ENCODE data around the gene SERINC2.

The SERINC2 gene

DNA sequence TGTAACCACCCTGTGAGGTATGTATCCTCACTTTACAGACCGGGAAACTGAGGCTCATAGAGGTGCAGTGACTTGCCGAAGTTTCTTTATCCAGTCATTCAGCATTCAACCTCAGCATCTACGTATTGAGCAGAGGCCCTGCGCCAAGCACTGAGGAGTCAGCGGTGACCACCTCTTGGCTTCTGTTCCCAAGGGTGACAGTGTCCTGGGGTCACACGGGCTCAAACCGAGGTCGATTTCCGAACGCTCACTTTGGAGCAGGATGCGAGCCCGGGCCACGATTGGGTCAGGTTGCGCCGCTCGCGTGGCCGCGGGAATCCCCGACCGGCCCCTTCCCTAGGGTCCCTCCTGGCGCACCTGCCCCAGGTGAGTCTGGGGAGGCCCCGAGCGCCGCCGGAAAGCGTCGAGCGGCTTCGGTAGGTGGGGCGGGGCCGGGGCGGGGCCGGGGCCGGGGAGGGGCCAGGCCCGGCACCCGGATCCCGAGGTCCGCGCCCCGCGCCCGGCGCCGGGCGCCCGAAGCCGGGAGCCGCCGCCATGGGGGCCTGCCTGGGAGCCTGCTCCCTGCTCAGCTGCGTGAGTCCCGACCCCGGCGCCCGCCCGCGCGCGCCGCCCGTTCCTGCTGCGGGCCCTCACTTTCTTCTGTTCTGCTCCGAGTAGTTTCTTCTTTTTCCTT, at the start of gene SERINC2:
Gene SERINC2 (plus strand): TSS at position 482 of the 673 bp plus-strand sequence. CDS start 53 bp downstream, at position 535.
- DNase-seq: no peak

DNA sequence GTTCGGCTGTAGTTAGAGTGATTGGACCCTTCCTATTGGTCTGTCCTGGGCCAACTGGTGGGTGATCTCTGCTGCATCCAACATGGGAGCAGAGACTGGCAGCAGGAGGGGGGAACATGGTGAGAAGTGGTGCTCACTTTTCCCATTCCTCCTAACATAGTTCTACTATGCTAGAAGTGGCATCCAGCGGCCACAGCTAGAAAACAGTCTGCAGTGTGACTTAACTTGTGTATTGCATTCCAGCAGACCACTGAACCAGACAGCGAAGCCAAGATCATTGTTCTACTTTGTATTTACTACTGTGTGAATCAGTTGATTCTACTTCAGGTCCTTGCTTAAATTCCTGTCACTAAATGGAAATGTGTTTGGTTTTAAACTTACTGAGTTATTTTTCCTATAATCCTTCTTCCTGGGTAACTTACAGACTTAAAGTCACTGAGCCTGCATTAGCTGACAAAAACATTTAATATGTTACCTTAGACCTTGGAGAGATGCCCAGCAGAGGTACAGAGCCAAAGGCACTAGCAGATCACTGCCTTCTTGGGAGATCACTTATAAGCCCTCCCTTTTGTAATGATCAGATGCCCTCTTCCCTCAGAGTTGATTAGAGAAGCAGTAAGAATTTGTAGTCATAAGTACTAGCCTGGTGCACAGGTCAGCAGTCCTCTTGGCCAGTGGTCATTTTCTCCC, 48.3 kb upstream of the SERINC2 start:
- no peak for DNase-seq

DNA sequence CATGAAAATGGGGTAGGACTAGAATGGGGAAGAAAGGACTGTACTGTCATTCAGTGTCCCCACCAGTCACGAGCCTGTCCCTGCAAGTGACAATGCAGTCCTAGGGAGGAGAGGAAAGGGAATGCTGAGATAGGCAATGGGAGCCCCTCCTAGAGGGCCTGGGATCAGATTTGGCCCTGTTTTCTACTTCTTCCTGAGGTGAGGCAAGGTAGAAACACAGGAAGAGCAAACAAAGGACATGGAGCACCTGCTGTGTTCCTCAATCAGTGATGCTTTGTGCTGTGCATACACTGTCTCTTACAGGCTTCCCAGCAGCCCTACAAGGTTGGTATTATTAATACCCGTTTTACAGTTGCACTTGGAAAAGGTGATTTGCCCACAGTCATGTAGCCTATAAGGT, 46.2 kb upstream of the SERINC2 start:
- no peak for DNase-seq

DNA sequence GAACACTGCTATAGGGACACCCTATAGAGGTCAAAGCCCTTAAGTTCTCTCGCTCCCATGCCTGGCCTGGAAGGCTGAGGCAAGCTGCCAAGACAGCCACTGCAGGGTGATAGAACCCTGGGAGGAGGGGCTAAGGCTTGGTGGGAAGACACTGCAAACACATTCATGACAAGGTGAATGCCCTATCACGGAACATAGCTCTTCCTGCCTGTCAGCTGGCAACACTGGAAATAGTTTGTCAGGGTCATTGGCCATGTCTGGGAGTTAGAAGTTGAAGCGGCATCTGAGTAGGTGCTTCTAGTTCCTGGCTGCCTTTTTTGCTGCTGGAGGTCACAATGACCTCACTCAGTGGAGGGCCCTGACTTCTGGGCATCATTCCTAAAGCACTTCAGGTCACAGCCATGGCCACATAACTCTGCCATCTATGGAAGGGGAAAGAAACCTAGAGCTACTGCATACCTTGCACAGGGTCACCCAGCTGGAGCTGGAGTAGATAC, 44.4 kb upstream of the SERINC2 start:
- no peak for DNase-seq

DNA sequence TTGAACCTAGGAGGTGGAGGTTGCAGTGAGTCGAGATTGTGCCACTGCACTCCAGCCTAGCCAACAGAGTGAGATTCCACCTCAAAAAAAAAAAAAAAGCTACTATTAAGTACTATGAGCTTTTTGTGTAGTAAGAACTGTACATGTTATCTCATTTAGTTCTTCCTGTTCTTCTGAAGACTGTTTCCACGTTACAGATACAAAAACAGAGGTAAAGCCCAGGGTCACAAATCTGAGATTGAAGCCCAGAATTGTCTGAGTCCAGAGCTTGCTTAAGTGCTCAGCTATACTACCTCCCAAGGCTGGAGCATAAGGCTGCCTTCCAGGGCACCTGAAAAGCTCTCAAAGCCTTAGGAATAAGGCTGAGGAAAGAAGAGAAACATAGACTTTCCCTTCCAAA, 43.0 kb upstream of the SERINC2 start:
- no peak for DNase-seq

DNA sequence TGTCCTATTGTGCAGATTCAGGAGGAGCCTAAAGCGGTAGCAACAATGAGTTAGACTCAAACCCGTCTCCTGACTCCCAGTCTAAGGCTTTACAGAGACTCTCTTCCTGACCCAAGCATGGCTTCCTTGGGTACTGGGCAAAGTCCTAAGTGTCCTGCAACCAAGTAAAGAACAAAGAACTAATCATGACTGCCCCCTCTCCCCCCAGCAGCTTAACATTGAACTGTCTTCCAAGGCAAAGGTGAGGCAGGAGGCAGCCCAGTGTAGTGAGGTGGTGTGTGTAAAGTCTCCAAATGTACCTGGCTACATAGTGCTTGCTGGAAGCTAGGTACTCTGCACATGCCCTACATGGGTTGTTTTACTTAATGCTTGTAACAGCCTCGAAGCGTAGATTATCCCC, 42.4 kb upstream of the SERINC2 start:
- DNase-seq: no peak

DNA sequence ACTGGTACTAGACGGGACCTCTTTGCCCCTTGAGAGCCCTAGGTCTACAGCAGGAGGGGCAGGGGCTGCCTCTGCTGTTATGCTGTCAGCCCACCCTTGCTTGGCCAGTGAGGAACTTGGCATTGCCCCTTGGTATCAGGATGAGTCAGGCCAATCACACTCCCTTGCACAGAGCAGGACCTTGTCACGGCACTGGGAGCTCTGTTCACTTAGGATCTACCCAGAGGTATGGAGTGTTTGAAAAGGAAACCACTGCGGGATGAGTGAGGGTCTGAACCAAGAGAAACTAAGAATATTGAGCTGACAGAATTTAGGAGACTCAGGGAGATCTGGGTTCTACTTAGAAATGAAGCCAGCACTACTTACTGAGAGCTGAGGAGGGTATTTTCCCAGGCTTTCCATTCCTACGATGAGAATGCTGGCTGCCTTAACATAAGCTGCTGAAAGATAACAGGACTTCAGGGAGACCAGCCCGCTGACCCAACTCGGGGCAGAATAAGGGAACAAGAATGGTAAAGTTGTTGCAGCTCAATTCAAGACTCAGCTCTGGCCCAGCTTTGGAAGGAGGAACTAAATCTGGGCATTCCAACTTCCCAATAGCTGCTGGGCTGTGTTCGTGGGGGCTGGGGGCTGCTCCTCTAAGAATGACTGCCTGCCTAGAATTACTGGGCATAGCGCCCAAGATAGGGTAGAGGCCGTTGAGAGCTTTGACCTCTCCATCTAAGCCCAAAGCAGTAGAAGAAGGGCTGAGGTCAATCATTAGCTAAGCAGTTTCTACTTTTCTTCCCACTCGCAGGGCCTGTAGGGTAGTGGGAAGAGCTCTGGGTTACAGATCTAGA, 41.7 kb upstream of the SERINC2 start:
- DNase-seq: no peak

DNA sequence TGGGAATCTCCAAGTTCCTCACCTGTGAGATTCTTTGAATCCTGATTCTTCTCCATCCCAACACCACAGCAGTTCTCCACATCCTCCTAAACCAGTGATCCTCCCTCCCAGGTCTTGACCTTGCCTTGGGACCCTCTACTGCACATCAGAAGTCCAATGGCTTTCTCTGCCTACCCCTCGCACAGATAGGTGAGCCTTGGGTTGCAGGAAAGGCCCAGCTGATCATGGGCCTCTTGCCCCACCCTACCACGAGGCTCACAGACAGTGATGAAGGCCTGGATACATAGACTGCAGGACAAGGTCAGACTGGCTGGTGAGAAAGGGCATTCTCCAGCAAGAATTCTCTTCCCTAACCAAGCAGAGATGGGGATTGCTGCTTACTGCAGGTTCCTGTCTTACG, 41.0 kb upstream of the SERINC2 start:
- DNase-seq: no peak

DNA sequence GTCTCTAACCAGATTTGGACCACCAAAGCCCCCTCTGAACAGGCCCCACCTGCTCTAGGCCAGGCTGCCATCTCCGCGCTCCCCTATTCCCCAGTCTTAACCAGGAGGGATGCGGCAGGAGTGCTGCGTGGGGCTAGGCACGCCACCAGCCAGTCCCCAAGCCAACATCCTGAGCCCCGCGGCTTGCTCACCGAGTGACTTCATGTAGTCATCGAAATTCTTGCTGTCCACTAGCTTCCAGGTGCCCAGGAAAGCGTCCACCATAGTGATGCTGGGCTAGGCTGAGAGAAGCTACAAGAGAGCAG, 40.3 kb upstream of the SERINC2 start:
- DNase-seq: no peak

DNA sequence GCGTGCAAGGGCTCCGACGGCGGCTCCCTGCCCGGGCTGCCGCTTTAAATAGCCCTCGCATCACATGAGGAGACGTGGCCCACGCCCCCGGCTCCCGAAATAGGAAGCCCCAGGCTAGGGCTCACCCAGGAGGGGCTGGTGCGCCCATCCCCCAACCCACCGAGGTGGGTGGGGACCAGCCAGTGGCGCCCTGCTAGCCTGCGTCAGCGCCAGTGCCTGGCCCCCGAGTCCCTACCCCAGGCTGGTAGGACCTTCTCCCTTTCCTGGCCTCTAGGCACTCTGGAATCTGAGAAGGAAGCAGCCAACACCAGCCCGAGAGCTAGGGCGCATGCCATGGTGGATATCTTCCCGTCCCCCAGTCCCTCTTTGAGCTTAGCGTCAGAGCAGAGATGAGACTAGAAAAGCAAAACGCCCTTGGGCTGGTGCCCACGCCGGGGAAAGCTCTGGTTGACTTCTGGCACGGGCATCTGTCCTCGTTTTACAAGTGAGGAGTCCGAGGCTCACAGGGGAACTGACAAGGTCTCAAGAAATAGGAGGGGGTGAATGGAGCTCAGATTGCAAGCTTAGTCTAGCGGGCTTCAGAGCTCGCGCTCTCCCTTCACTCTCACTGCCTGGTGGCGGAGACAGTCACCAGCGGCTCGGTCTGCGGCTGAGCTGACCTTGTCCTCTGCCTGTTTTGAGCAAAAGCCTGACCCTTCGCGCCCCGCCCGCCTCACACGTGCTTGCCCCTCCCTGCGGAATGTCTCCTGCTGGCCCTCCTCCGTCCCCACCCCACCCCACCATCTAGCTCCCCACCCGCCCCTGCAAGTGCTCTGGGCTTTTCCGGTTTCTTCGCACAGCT, 39.7 kb upstream of the SERINC2 start, which contains the start of gene FABP3:
Gene FABP3 (minus strand): TSS at position 21 of the 841 bp plus-strand sequence. CDS start 62 bp downstream, outside the sequence.
- peak in 1 of 2 donors; percentile 29 for DNase-seq

DNA sequence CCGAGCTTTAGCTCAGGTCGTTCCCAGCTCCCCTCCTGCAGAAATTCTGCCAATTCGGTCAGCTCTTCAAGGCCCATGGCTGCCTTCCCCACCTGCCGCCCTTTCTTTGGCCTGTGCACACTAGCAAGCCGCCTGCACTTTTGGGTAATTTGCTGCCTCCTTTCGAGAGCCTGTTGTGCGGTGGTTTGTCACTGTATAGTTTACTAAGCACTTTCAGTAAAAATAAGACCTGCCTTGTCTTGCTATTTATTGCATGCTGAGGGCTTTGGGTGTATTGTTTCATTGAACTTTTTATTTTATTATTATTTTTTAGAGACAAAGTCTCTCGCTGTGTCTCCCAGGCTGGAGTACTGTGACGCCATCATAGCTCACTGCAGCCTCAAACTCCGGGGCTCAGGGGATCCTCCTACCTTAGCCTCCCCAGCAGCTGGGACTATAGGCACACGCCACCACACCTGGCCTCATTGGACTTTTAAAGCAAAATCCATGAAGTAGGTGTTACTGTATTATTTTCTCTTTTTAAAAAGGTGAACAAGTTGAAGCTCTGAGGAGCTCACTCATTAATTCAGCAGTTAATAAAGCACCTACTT, 39.0 kb upstream of the SERINC2 start:
- DNase-seq: peak in 1 of 2 donors; percentile 20

DNA sequence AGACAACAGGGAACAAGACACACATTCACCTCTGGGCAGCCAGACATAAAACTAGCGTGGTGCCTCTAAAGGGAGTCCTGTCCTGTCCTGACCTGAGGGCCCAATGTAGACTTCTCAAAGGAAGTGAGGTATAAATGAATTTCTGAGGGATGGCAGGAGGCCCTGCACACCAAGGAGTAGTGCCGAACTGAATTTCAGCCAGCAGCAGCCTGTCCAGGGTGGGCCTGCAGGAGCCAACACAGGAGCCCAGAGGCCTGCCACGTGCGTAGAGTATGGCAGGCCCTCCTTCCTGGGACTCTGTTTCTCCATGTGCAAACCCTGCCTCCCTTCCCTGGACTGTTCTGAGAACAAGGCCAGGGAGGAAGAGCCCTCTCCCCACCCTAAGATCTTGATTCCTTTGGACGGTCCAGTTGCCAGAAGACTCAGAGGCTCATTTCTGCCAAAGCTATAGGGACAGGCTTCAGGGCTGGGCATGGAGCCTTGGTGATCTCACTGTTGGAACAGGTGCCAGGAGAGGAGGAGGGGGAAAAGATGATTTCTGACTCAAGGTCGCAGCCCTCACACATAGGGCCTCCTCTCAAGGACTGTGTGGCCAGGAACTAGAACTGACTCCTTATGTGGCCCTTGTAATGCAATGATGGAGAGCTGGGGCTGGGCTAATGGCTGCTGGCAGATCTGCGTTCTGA, 38.4 kb upstream of the SERINC2 start:
- DNase-seq: no peak

DNA sequence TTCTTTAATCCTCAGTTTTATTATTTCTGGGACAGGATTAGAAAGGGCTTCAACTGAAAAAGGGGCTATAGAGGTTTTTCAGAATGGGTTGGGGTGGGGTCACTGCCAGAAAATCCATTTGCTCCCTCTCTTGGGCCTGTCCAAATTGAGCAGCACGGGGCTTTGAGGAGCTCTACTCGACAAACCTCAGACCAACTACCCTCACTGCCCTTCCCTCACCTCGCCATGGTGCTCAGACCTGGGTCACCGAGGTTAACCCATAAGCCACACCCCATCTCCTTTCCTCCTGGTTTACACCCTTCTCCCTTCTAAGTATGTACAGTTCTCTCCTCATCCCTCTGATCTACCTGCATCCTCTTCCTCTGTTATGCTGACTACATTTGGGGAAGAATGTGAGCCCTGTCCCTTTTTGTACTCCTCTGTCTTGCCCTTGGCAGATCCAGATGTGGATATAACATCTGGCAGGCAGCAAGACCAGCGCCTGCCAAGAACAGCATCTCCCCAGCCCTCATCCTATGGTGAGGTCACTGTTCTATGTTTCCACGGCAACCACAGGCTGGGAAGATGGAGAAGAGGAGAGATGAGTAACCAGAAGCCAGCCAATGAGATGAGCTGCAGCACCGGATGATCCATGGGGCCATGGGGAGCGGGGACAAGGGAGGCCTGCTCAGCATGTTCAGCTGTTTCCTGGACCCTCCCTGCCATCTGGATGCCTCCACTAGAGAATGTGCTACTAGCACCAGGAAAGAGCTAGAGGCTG, 36.5 kb upstream of the SERINC2 start:
- no peak for DNase-seq

DNA sequence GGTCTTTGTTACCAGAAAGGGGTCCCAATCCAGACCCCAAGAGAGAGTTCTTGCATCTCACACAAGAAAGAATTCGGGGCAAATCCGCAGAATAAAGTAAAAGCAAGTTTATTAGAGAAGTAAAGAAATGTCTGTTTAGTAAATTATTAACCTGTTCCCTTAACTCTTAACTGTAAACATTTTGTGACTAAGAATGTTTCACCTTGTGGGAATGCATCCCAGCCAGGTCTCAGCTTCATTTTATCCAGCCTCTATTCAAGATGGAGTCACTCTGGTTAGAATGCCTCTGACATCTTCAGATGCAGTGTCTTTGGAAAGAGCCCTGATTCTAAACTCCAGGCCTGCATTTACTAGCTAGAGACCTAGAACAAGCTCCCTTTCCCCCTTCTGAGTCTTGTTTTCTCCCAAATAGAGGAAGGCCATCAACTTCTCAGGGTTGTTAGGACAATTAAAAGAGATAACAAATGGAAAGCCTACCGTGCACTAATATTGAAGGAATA, 35.6 kb upstream of the SERINC2 start:
- DNase-seq: no peak

DNA sequence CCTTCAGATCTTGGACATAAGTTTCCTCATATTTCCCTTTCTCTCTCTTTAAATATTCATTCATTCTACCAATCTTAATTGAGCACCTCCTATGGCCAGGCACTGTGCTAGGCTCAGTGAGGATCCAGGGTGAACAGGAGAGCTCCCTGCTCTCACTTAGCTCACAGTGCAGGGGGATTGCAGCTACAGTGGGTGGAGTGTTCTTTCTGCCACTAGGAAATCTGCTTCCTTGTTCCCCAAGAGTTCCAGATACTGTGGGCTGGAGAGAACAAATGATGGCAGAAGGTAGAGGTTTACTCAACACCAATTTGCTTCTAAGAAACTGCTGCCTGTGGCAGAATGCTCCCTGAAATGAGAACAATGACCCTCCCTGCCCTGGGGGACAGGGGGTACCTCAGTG, 35.0 kb upstream of the SERINC2 start:
- no peak for DNase-seq

DNA sequence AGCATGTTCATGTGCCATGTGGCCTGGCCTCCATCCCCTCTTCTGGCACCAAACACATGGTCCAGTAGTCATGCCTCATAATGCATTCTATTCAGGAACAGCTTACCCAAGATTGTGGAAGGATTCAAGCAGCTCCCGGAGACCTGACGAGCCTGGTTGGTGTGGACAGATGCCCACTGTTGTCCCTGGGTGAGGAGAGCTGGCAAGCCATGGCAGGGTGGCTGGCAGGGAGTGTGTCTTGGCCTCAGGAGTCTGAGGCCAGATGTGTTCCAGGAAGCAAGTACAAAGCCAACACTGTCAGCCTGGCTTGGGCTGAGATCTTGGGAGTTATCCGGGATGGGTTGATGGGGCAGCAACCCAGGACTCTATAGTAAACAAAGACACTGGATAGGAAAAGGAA, 32.8 kb upstream of the SERINC2 start:
- DNase-seq: no peak

DNA sequence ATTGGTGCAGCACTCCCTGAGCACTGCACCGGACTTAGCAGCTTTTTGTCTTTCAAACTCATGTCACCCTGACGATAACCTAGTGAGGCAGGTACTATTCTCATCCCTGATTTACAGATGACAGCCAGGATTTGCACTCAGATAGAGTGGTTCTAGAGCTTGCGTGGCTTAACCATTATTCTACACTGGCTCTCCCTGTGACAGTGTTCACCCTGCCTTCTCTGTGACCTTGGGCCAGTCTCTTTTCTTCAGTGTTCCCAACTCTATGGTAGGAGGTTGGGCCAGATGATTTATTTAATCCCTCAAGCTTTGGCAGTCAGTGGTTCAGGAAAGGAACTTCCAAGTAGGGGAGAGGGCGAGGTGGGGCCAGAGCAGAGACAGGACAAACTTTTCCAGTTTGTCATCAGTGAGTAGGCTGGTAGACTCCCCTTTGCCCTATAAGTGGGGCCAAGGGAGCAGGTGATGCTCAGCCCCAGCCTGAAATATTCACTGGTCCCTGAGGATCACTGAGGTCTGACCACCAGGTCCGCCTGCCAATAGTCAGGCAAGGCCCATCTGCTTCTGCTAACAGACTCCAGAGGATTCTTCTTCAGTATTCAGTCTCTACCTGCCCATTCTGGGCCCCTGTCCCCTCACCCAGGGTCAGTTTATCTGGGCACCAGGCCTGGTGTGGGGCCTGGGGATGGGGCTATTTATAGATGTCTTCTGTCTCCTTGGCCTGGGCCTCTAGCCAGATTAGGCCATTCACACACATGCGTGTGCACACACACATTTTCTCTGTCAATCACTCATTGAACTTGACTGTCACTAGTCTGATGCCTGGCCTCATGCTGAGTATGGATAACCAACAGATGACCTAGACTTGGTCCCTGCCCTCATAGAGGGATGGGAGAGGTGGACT, 31.4 kb upstream of the SERINC2 start:
- DNase-seq: no peak

DNA sequence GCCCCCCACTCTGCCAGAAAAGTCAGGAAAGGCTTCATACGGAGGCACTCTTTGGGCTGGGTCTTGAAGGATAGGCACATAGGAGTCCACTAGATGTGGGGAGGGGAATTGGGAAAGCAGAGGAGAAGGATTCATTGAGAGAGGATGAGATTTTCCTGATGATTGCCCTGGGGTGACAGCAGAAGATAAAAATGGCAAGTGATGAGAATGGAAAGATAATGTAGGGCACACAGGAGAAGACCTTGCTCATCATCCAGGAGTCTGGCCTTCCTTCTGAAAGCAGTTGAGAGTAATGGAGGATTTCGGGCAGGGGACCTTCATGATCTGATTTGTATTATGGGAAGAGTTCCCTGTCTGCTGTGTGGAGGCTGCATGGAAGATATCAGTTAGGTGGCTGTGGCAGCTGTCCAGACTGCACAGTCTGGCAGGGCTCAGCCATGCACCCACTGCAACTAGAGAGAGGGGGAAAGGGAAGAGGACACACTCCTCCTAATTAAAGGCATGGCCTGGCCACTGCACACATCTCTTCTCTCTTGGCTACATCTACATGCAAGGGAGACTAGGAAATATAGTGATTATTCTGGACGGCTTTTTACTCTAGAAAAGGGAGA, 30.5 kb upstream of the SERINC2 start:
- no peak for DNase-seq

DNA sequence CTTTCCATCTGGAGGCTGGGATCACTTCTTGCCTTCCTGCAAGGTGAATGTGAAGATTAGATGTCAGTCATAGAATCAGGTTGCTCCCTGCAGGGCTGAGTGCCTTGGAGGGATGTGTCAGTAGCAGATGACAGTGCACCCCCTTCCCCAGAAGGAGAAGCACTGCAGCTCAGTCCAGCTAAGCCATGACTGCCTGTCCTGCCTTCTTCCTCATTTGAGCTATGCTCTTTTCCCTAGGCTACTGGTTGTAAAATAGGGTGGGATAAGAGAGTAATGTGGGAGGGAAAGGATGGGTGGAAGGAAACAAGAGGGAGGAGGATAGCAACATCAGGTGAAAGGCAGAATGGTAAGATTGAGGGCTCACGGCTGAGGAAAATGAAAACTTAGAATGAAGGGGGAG, 29.0 kb upstream of the SERINC2 start:
- DNase-seq: no peak

Data from stimulated activated CD4-positive, alpha-beta T cell treated with anti-CD3 and anti-CD28 coated beads, Interleukin-2, amount 100 ng/mL, for 48 hours (primary cell).